Activated naive CD8-positive, alpha-beta T cell (primary cell): ENCODE measurements around the gene MAP1LC3B2.
"Not testable (repeated sequence)": the region's sequence is repeated elsewhere in the genome, so short reads cannot be mapped to it uniquely, and the experiment has no call there.

Experiments used
- H3K27ac Mint-ChIP-seq: one replicate; pipeline ENCODE4 v1.8.0; 2021; ENCODE audit warnings: mixed read lengths
- H3K27me3 Mint-ChIP-seq: one replicate; pipeline ENCODE4 v1.8.0; 2021; ENCODE audit warnings: mixed read lengths
- H3K36me3 Mint-ChIP-seq: one replicate; pipeline ENCODE4 v1.8.0; 2021; ENCODE audit warnings: mixed read lengths
- H3K4me1 Mint-ChIP-seq: one replicate; pipeline ENCODE4 v1.8.0; 2021; ENCODE audit warnings: low read depth, mixed read lengths
- H3K4me3 Mint-ChIP-seq: one replicate; pipeline ENCODE4 v1.8.0; 2021; ENCODE audit warnings: mild to moderate bottlenecking, mixed read lengths
- H3K9me3 Mint-ChIP-seq: one replicate; pipeline ENCODE4 v1.8.0; 2021; ENCODE audit warnings: low read depth, mixed read lengths

The MAP1LC3B2 gene

GRCh38 chr12:116562090-116562489 lies 2.9 kb downstream of the MAP1LC3B2 start:
- Mint-ChIP-seq H3K9me3 (peaks cover 4% of the 10 kb centered on the region), H3K4me1 (peaks cover 34% of the 10 kb centered on the region), H3K27ac (no peak overlapping the region), H3K4me3 (no peak overlapping the region), H3K36me3 (peaks cover 7% of the 10 kb centered on the region), H3K27me3 (no peaks in the 10 kb centered on the region)

DNA sequence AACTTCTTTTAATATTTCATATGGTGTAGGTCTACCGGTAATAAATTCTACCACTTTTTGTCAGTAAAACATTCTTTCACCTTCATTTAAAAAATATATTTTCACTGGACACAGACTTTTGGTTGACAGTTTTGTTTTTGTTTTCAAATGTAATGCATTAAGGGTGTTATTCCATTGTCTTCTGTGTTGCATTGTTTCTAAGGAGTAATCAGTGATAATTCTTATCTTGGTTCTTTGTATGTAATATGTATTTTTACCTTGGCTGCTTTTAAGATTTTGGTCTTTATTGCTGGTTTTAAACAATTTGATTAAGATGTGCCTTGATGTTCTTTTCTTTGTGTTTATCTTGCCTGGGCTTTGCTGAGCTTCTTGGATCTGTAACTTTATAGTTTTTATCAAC lies 4.1 kb downstream of the MAP1LC3B2 start:
- Mint-ChIP-seq H3K9me3 (peaks cover 4% of the 10 kb centered on the region), H3K27ac (no peak overlapping the region), H3K36me3 (peaks cover 7% of the 10 kb centered on the region), H3K27me3 (no peaks in the 10 kb centered on the region), H3K4me3 (no peak overlapping the region), H3K4me1 (peaks cover 30% of the 10 kb centered on the region)

DNA sequence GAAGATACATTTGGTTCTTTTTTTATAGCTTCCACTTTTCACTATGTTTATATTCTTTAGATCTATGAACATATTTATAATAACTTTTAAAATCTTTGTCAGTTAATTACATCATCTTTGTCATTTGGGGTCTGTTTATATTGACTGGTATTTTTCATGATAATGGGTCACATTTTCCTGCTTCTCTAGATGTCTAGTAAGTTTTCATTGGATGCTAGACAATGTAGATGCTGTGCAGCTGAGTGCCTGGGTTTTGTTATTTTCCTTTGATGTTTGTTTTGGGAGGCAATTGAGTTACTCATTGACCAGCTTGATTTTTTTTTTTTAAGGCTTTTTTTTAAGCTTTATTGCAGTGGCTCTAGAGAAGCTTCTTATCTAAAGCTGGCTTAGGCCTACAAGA lies 4.9 kb downstream of the MAP1LC3B2 start:
- Mint-ChIP-seq H3K36me3 (peaks cover 7% of the 10 kb centered on the region), H3K9me3 (peaks cover 4% of the 10 kb centered on the region), H3K27me3 (no peaks in the 10 kb centered on the region), H3K4me1 (peaks cover 22% of the 10 kb centered on the region), H3K4me3 (no peak overlapping the region), H3K27ac (no peak overlapping the region)

DNA sequence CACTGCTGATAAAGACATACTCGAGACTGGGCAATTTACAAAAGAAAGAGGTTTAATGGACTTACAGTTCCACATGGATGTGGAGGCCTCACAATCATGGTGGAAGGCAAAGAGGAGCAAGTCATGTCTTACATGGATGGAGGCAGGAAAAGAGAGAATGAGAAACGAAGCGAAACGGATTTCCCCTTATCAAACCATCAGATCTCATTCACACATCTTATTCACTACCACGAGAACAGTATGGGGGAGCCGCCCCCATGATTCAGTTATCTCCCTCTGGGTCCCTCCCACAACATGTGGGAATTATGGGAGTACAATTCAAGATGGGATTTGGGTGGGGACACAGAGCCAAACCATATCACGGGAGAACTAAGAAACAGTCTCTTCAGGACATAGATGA lies 6.0 kb downstream of the MAP1LC3B2 start:
- H3K4me3 Mint-ChIP-seq, H3K36me3 Mint-ChIP-seq, H3K27ac Mint-ChIP-seq, H3K27me3 Mint-ChIP-seq, H3K9me3 Mint-ChIP-seq: not testable (repeated sequence)
- H3K4me1 Mint-ChIP-seq: peaks cover 12% of the 10 kb centered on the region

DNA sequence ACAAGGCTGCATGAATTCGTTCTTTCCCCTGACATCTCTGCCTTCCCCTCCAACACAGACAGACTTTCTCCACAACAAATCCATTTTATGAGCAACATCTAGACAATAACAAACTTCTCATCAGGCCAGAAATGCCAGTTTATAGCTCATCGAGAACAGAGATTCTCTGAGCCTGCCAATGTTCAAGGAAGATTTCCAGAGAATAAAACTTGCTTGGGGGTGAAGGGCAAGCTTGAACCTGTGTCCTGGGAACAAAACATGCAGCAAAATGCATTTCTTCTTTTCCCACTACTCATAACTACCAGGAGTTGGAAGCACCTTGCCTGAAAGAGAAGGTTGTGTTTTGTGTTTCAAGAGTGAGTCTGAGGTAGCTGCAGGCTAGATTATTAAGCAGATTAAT lies 6.8 kb downstream of the MAP1LC3B2 start:
- Mint-ChIP-seq H3K9me3 (peaks cover 4% of the 10 kb centered on the region), H3K36me3 (peaks cover 7% of the 10 kb centered on the region), H3K4me1 (peaks cover 5% of the 10 kb centered on the region), H3K27me3 (no peaks in the 10 kb centered on the region), H3K27ac (no peak overlapping the region), H3K4me3 (no peak overlapping the region)

DNA sequence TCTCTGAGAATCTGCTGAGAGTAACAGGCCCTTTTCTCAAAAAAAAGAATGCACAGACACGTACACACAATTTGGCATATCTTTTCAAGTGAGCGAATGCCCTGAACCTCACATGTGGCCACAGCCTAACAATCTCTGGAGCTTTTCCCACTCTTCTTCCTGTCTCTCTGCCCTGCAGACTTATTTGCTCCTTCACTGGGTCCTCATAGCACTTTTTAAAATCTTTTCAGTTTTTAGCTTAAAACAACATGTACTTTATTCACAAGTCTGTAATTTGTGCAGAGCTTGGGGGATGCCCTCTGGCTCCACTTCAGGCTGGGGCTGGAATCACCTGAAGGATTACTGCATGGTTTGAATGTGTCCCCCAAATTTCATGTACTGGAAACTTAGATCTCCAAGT lies 9.0 kb downstream of the MAP1LC3B2 start:
- peaks cover 7% of the 10 kb centered on the region for H3K36me3 Mint-ChIP-seq
- H3K4me1 Mint-ChIP-seq: no peaks in the 10 kb centered on the region
- no peak overlapping the region for H3K27ac Mint-ChIP-seq
- no peaks in the 10 kb centered on the region for H3K27me3 Mint-ChIP-seq
- H3K9me3 Mint-ChIP-seq: peaks cover 4% of the 10 kb centered on the region
- H3K4me3 Mint-ChIP-seq: no peak overlapping the region

GRCh38 chr12:116571089-116571488 lies 11.9 kb downstream of the MAP1LC3B2 start:
- H3K9me3 Mint-ChIP-seq: no peaks in the 10 kb centered on the region
- no peak overlapping the region for H3K27ac Mint-ChIP-seq
- no peaks in the 10 kb centered on the region for H3K27me3 Mint-ChIP-seq
- no peaks in the 10 kb centered on the region for H3K36me3 Mint-ChIP-seq
- H3K4me3 Mint-ChIP-seq: no peak overlapping the region
- no peaks in the 10 kb centered on the region for H3K4me1 Mint-ChIP-seq

DNA sequence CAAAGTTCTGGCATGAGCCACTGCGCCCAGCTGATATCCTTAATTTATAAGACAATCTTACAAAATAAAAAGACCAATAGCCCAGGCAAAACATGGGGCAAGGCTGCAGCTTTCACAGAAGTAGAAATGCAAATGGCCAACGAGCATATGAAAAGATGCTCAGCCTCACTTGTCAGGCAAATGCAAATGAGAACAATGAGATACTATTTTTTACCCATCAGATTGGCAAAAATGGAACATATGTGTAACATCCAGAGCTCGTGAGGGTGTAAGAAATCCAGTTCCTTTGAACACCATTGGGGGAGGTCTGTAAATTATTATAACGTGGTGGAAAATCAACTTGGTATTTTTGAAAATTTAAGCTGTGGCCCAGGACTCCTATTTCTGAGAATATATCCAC lies 14.6 kb downstream of the MAP1LC3B2 start:
- no peak overlapping the region for H3K4me3 Mint-ChIP-seq

GRCh38 chr12:116575754-116576153 lies 16.6 kb downstream of the MAP1LC3B2 start:
- H3K36me3 Mint-ChIP-seq, H3K4me3 Mint-ChIP-seq, H3K9me3 Mint-ChIP-seq, H3K27ac Mint-ChIP-seq, H3K4me1 Mint-ChIP-seq, H3K27me3 Mint-ChIP-seq: not testable (repeated sequence)

More for the DNA sequence above, 14.6 kb downstream of the MAP1LC3B2 start:
- no peaks in the 10 kb centered on the region for H3K27me3 Mint-ChIP-seq
- no peaks in the 10 kb centered on the region for H3K36me3 Mint-ChIP-seq
- no peak overlapping the region for H3K27ac Mint-ChIP-seq
- no peaks in the 10 kb centered on the region for H3K4me1 Mint-ChIP-seq
- no peaks in the 10 kb centered on the region for H3K9me3 Mint-ChIP-seq

DNA sequence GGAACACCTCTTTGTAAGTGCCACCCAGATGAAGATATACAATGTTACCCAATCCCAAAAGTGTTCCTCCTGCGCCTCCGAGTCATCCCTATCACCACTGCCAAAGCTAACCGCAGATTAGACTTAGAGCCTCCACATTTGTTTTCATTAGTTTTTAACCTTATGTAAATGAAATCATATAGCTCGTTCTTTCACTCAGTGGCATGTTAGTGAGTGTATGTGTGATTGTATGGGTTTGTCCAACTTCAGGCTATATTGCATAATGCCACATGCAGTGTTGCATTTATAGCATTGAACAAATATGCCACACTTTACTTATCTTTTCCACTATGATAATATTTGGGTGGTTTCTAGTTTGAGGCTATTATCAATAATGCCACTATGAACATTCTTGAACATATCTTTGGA lies 18.0 kb downstream of the MAP1LC3B2 start:
- Mint-ChIP-seq H3K4me3 (no peak overlapping the region), H3K36me3 (no peaks in the 10 kb centered on the region), H3K27ac (no peak overlapping the region), H3K27me3 (no peaks in the 10 kb centered on the region), H3K4me1 (no peaks in the 10 kb centered on the region), H3K9me3 (no peaks in the 10 kb centered on the region)

DNA sequence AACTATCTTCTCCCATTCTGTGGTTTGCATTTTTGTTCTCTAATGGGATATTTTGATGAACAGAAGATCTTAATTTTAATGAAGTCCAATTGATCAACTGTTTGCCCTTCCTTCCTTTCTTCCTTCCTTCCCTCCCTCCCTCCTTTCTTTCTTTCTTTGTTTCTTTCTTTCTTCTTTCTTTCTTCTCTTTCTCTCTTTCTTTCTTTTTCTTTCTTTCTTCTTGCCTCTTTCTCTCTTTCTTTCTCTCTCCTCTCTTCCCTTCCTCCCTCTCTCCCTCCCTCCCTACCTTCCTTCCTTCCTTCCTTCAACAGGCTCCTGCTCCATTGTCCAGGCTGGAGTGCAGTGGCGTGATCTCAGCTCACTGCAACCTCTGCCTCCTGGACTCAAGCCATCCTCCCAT lies 18.9 kb downstream of the MAP1LC3B2 start:
- H3K36me3 Mint-ChIP-seq: no peaks in the 10 kb centered on the region
- H3K27me3 Mint-ChIP-seq: no peaks in the 10 kb centered on the region
- no peaks in the 10 kb centered on the region for H3K9me3 Mint-ChIP-seq
- no peaks in the 10 kb centered on the region for H3K4me1 Mint-ChIP-seq
- no peak overlapping the region for H3K4me3 Mint-ChIP-seq
- H3K27ac Mint-ChIP-seq: no peak overlapping the region

GRCh38 chr12:116582610-116583009 lies 23.4 kb downstream of the MAP1LC3B2 start:
- H3K4me1 Mint-ChIP-seq: no peaks in the 10 kb centered on the region
- no peaks in the 10 kb centered on the region for H3K36me3 Mint-ChIP-seq
- no peaks in the 10 kb centered on the region for H3K27me3 Mint-ChIP-seq
- no peak overlapping the region for H3K27ac Mint-ChIP-seq
- H3K4me3 Mint-ChIP-seq: no peak overlapping the region
- peaks cover 5% of the 10 kb centered on the region for H3K9me3 Mint-ChIP-seq

- Mint-ChIP-seq H3K4me1 (no peaks in the 10 kb centered on the region), H3K36me3 (no peaks in the 10 kb centered on the region), H3K4me3 (no peak overlapping the region), H3K27ac (no peak overlapping the region), H3K27me3 (no peaks in the 10 kb centered on the region), H3K9me3 (peaks cover 5% of the 10 kb centered on the region)
These were observed 24.0 kb downstream of the MAP1LC3B2 start for GRCh38 chr12:116583129-116583694.

GRCh38 chr12:116587270-116587669 lies 28.1 kb downstream of the MAP1LC3B2 start:
- Mint-ChIP-seq H3K9me3 (peaks cover 5% of the 10 kb centered on the region), H3K4me3 (no peak overlapping the region), H3K4me1 (peaks cover 5% of the 10 kb centered on the region), H3K27ac (no peak overlapping the region), H3K27me3 (no peaks in the 10 kb centered on the region), H3K36me3 (no peaks in the 10 kb centered on the region)

DNA sequence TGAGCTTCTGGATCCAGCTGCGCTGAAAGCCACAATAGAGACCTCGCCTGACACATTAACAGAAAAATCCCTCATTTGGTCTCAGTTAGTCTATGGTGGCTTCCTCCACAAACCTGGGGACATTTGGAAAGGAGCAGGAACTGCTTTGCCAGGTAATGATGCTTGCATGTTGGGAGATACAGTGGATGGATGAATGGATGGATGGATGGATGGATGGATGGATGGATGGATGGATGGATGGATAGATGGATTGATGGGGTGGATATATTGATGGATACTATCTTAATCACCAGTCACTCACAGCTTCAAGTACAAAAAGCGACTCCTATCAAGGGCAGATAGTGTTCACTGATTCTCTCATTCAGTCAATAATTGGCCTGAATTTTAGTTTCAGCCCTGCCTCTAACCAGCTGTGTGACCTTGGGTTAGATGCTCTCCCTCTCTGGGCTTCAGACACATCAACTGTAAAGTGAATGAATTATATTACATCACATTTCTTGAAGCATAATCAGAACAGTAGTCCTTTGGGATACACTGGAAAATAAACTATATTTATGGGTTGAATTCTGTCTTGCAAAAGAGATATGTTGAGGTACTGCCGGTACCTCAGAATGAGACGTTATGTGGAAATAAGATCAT lies 29.3 kb downstream of the MAP1LC3B2 start:
- Mint-ChIP-seq H3K27ac (no peak overlapping the region), H3K9me3 (peaks cover 5% of the 10 kb centered on the region), H3K4me3 (no peak overlapping the region), H3K27me3 (no peaks in the 10 kb centered on the region), H3K4me1 (peaks cover 11% of the 10 kb centered on the region), H3K36me3 (no peaks in the 10 kb centered on the region)

DNA sequence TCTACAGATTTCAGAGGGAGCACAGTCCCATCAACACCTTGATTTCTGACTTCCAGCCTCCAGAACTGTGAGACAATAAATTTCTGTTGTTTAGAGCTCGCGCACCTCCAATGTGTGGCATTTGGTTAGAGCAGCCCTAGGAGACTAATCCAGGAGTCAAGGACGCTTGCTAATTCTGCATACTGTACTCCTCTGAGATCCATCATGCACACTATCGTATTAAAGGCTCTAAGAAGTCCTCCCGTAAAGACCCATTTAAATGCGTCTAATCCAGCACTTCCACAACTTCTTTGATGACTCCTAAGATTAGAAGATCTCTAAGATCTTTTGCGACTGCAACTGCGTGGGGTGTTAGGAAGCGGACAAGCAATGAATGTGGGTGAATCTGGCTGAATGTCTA lies 30.4 kb downstream of the MAP1LC3B2 start:
- Mint-ChIP-seq H3K27ac (no peak overlapping the region), H3K27me3 (no peaks in the 10 kb centered on the region), H3K4me1 (peaks cover 19% of the 10 kb centered on the region), H3K4me3 (no peak overlapping the region), H3K9me3 (peaks cover 2% of the 10 kb centered on the region), H3K36me3 (no peaks in the 10 kb centered on the region)
